Activated CD8-positive, alpha-beta memory T cell treated with anti-CD3 and anti-CD28 coated beads, Interleukin-2, amount 50 U/mL, for 4 hours (primary cell): Measurements from ENCODE around the gene CCHCR1.
A peak's percentile ranks its signal among the peaks of the same experiment; 100 is the strongest.

Experiments used
- DNase-seq: peaks from one replicate; pipeline ENCODE4 v3.0.0-alpha.2; 2020

The CCHCR1 gene

DNA sequence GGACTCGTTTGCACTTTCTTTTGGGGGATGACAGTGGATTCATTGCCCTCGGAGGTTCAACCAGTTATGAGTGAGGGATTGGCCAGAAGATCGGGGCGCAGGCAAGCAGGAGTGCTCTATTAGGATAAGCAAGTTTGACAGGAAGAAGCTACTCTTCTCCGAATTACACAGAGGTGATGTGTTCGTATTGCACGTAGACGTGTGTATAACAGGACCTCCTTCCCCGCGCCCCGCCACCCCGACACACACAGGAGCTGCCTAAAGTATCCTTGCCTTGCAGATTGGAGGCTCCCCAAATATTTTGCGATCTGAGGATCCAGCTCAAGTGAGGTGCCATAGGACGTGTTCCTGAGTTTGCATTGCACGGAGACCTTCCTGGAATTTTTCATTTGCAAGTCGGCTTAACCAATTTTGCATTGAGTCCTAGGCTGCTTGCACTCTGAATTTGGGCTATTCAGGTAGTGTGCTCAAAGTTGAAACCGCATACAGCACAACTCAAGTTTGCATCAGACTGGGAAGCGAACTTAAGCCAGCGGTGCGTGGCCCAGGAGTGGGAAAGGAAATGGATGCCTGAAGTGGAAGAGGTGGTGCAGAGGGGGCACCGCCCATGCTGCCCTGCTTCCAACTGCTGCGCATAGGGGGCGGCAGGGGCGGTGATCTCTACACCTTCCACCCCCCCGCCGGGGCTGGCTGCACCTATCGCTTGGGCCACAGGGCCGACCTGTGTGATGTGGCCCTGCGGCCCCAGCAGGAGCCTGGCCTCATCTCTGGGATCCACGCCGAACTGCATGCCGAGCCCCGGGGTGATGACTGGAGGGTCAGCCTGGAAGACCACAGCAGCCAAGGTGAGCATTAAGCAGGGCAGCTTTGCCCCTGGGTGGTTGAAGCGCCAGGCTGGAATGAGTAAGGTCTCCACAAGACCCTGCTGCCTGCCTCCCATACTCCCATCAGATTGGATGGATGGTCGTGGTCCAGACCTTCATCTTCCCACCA lies 1.6 kb upstream of the CCHCR1 start:
- no peak for DNase-seq

DNA sequence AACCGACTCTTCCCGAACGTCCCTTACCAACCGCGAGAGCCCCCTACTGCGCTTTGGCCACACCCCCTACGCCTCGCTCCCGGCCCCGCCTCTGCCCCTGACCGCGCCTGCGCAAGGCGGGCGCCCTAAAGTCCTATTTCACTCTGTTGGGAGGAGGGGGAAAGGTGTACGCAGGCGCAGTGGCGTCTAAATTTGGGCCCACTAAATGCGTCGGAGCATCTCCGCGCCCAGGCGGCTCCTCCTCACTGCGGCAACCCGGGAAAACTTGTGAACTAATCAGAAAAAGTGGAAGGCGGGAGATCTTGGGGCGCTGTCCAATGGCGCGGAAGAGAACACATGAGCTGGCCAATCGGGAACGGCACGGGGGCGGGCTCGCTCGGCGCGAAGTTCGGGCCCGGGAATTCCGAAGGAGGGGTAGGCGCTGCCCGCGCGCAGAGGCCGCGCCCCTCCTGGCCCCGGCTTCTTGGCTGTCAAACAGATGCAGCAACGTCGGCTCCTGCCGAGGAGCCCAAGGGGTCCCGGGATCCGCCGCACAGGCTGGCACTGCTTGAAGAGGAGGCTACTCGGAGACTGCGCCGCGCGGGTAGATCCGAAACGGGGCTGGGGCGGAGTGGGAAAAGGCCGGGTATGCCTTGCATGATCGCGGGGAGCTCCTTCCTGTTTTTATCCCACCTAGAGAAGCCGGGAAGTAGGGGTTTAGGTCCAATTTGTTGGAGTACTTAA lies 699 bp upstream of the CCHCR1 start, which contains the start of gene TCF19:
TCF19 (plus strand) TSS at position 450 of the 723 bp plus-strand sequence. CDS start 881 bp downstream, outside the sequence.
- peak; percentile 99 for DNase-seq

DNA sequence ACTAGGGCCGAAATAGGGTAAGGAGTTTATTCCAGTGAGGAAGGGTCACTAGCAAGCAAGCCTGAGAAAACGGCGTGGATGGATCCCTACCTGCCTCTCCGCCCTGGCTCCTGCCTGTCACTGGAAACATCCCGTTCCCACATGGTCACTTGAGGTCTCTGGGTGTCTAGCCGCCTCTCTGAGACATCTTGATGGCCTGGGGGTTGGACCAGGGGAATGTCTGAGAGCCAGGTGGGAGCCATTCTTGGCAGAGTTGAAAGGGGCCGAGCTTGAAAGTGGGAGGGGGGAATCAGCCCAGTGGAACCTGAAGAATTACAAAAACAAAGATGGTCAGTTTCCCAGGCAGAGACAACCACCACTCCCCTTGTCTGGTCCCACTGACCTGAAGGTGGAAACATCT lies 961 bp downstream of the CCHCR1 start:
- DNase-seq, result no peak

DNA sequence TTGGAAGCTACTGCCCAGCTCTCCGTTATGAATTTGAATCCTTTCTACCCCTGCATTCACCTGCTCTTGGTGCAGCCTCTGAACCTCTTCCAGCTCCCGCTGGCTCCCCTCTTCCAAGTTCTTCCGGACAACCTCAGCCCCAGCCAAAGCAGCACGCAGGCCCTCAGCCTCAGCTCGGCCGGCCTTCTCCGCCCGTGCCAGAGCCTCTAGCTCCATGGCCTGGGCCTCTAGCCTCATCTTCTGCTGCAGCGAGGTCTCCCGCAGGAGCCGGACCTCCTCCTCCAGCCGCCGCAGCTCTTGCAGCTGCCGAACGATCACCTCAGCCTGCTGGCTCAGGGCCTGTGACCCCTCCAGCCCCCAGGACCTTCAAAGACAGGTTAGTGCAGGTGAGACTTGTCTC lies 3.2 kb downstream of the CCHCR1 start:
- DNase-seq, result no peak

DNA sequence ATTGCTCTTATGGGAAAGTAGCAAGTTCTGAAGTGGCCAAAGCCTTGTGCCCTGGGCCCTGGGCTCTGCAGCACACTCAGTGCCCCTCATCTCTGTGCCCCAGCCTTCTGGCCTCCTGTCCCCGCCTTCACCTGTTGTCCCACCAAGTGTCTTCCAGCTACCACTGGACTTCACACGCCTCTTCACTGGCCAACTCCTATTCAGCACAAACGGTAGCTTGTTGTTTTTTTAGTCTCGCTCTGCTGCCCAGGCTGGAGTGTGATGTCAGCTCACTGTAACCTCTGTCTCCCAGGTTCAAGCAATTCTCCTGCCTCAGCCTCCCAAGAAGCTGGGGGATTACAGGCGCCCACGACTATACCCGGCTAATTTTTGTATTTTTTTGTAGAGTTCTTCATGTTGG lies 4.8 kb downstream of the CCHCR1 start:
- DNase-seq, result no peak

DNA sequence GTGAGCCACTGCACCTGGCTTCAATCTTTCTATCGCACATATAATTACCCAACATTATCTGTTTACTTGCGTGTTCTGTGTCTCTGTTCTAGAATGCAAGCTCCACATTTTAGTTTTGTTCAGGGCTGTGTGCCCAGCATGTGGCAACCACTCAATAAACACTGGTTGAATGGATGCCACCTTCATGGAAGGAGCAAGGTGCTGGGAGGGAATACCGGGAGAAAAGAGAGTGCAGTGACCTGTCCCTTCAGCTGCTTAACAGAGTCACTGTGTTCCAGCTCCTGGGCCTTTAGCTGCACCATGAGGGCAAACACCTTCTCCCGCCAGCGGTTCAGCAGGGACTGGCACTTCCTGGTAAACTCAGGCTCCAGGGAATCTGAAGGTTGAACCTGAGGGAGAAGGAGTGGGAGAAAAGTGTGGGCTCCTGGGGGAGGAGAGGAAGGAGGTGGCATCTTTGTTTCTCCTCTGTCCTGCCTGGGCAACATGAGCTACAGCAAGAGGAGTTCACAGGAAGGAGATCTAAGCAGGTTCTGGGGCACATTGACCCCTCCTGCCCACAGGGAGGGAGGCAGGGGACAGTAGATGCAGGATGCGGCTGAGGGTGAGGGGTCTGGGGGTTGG lies 7.7 kb downstream of the CCHCR1 start:
- DNase-seq, result no peak

DNA sequence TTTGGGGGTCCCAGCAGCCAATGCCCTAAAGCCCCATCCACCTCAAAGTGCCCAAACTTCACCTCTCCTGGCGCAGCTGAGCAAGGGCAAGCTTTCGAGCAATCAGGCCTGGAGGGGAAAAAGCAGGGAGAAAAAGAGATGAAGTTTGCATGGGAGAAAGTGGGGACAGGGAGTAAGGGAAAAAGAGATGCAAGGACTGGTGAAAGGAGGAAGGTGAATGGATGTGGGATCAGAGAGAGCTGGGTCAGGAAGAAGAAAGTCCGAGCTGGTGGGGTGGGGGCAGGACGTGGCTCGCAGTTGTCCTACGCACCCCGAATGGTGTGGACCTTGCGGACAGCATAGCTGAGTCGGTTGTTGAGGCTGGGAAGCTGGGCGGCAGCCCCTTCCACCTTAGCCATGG lies 12.2 kb downstream of the CCHCR1 start:
- DNase-seq, result no peak

DNA sequence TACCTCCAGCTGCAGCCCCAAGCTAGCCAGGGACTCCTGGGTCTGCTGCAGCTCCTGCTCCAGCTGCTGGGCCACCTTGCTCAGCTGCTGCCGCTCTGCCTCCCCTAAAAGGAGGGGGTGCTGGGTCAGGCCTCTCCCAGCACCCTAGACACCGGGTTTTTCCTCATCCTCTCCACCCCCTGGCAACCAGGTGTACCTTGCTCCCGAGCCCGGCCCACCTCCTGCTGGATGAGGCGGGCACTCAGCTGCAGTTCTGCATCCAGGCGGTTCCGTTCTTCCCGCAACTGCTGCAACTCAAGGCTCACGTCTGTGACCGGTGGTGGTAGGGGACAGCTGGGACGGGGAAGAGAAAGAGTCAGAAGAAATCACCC lies 12.6 kb downstream of the CCHCR1 start:
- DNase-seq, result no peak

DNA sequence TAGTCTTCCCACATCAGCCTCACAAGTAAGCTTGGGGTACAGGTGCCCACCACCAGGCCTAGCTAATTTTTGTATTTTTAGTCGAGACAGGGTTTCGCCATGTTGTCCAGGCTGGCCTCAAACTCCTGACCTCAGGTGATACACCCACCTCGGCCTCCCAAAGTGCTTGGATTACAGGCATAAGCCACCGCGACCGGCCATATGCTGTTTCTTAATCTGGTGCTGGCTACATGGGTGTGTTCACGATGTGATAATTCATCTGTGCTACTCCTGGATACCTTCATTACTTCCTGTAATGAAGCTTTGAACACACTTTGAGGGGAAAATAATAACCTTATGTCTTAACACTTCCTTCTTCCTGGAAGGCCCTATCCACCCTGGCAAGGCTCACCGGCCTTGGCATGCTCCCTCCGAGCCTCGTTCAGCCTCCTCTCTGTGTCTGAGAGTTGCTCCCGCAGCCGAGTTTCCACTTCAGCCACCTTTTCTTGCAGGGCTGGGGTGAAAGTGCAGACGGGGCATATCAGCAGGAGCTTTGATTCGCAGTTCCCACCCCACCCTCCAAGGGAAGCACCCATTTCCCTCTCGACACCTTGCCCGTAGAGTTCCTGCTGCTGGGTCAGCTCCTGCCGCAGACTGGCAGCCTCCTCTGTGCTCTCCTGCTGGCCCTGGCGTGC lies 13.2 kb downstream of the CCHCR1 start:
- DNase-seq, result no peak

DNA sequence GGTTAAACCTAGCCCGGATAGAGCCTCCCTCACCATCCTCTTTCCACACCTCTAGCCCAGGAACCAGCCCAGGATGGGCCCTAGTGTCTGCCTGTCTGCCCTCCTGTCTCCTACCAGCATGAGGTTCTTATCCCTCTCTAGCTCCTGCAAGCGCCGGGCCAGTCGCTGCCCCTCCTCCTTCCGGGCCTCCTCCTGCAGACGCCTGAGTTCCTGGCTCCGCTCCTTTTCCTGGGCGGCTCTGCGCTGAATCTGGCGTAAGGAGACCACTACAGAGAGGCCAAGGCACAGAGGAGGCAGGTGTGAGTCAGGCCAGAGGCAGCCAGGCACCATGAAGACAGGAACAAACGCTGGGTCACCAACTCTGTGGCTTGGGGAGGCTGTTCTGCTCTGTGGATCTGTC lies 14.5 kb downstream of the CCHCR1 start:
- DNase-seq, result no peak

DNA sequence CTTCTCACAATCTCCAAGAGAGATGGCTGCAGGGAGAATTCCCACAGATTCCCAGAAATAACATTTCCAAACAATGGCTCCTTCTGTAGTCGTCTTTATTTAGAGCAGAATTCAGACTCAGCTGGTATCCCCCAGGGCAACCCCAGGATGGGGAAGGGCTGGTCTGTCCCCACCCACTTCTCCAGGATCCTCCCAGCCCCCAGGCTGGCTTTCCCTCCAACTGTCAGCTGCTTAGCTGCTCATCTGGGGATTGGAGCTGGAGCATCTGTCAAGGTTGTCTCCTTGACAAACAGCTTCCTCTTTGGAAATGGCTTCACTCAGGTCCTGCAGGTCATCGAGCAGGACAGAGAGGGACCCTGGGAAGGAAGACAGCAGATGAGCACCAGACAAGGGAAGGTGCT lies 15.2 kb downstream of the CCHCR1 start:
- no peak for DNase-seq

DNA sequence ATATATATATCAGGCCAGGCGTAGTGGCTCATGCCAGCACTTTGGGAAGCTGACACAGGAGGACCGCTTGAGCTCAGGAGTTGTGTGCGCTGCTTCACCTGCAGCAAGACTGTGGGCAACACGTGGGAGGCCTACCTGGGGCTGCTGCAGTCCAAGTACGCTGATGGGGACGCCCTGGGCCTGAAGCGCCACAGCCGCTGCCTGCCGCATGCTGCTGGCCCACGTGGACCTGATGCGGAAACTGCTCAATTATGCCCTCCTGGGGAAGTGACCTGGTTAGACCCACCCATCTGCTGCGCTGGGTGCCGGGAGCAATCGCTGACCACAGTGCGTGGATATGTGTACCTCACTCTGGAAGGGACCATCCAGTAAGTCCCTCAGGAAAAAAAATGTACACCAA lies 17.0 kb downstream of the CCHCR1 start:
- no peak for DNase-seq

DNA sequence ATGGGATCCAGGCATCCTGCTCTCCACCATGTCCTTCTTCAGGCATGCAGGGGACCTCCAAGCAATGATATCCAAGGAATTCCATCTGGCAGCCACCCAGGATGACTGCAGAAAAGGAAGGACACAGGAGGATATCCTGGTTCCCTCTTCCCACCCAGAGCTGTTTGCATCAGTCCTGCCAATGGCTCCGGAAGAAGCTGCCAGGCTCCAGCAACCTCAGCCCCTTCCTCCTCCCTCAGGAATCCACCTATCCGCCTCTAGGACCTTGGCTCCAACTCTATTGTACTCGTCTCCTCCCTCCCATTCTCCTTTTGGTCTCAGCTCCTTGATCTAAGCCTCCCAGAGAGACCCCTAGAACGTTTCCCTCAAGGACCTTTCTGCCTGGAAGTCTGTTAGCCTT lies 18.0 kb downstream of the CCHCR1 start:
- no peak for DNase-seq

DNA sequence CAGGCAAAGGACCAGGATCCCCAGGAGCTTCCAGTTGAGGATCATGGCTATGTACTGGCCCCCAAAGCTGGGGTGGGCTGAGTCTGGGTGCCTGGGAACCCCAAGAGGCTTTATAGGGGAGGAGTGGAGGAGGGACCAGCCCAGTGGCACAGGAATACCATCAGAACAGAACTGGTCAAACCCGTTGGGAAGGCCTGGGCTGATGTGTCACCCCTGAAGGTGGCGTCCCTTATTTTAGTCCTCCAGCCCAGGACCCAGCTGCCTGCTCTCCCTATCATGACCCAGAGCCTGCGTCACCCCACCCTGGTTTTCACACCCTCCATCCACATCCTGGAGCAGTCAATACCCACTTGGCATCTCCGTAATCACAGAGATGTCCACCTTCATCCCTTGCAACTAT lies 18.6 kb downstream of the CCHCR1 start, which contains the start of gene PSORS1C2:
PSORS1C2 (minus strand) TSS at position 85 of the 400 bp plus-strand sequence; CDS start at position 45, 40 bp downstream.
- DNase-seq, result no peak

DNA sequence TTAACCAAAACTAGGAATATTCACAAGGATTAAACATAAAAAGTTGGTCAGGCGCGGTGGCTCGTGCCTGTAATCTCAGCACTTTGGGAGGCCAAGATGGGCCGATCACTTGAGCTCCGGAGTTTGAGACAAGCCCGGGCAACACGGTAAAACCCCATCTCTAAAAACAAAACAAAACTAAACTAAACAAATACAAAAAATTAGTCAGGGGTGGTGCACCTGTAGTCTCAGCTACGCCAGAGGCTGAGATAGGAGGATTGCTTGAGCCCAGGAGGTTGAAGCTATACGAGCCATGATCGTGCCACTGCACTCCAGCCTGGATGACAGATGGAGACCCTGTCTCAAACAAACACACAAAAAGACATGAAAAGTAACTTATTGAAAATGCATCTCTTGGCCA lies 21.9 kb downstream of the CCHCR1 start:
- no peak for DNase-seq

DNA sequence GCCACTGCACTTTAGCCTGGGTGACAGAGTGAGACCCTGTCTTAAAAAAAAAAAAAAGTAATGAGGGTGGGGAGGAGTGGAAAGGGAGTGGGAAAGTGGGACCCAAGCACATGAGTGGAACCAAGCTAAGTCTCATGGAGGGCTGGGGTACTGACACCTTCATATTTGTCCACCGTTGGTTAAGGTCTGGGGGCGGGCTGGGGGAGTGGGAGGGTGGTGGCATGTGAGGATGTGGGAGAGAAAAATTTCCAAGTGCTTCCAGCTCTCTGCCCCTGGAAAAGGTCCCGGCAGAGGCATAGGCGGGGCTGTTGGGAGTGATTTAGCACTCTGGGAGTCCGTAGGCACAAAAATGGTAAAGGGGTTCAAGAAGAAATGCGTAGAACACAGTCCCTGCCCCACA lies 24.8 kb downstream of the CCHCR1 start:
- no peak for DNase-seq

DNA sequence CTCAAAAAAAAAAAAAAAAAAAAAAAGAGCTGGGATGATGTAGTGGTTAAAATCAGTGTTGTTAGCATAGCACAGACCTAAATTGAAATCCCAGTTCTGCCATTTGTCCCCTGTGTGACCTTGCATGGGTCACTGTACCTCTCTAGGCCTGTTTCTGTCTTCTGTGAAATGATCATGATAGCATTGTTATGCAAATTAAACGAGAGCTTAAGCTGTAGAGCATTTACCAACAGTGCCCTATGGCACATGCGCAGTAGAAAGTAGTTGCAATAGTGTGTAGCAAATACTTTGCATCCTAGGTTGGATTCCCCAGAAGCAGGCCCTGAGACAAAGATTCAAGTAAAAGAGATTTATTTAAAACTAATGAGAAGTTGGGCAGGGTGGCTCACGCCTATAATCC lies 26.0 kb downstream of the CCHCR1 start:
- no peak for DNase-seq

DNA sequence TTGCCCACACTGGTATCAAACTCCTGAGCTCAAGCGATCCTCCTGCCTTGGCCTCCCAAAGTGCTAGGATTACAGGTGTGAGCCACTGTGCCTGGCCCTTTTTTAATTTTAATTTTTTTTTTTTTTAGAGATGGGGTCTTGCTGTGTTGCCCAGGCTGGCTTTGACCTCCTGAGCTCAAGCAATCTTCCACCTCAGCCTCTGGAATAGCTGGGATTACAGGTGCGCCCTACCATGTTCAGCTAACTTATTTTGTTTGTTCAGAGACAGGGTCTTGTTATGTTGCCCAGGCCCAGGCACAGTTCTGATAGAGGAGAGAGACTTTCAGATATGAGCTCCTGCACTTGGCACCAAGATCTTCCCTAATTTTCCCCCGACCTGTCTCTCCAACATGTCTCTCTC lies 26.9 kb downstream of the CCHCR1 start:
- DNase-seq, result no peak

DNA sequence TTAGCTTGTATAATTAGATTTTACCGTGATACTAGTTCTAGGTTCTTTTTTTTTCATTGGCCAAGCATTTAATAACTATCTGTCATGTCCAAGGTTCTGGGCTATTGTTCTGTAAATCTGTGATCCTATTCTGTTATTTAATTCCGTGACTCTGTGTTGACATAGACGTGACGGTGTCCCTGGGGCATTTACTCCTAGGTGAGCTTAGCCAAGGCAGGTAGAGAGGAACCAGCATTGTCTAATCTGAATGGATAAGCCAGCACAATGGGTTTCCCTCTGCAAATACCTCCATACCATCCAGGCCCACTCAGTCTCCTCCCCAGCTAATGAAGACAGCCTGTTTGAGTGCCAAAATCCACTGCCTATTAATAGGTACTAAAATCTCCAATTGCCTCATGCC lies 28.5 kb downstream of the CCHCR1 start:
- no peak for DNase-seq

DNA sequence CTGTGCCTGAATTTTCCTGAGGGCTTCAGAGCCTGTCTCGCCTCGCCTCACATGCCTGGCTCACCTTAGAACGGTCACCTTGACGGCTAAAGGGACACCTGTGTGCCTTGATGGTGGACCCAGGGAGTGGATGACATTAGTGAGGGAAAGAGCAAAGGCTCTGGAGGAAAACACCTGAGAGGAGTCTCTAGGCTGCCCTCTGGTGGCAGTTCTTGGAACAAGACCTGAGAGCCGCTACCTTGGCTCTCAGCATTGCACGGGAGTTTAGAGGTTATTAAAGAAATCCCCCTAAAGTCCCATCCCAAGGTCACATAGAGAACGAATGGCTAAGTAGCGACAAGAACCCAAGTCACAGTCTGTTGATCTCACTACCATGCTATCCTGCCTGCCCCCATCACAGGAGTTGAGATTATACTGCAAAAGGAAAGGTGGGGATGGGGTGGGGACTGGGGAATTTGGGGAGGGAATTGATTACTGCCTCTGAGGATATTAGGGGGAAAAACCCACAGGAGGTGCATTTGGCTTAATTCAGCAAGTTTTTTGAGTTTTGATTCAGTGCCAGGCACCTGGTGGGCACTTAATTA lies 29.4 kb downstream of the CCHCR1 start:
- DNase-seq, result peak; percentile 81

DNA sequence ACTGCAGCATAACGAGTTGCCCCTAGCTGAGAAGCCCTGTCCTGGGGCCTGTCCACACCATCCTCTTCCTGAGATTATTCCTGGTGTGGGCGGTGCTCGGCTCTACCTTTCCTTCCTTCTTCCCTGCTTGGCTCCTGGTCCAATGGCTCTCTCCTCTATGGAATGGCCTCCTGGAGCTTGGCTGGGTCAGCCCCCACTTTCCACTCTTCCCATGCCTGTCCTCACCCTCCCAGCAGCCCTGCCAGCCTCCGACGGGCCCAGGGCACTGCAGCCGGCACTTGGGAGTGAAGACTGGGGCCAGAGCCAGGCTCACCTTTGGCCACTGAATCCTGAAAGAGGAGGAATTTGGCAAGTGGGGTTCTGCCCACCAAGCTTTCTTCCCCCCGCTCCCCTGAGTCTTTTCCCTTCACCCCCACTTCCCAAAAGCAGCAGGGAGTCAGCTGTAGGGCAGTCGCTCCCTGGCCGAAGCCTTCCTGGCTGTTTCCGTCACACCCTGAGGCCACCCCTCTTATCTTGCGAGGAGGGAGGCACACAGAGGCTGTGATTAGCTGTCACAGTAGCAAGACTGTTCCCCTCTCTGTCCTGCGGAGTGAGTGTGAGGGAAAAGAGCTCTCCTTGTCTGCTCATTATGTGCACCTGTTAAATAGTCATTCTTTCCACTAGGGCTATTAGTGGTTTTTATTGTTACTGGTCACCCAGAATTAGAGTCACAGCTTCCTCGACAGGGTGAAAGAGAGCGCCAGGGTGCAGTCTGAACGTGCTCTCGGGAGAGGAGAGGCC lies 31.0 kb downstream of the CCHCR1 start:
- no peak for DNase-seq
